Measurements from ENCODE around the gene PLEKHH1. TPM values are rescaled to one million over a fixed set of nuclear protein-coding genes. Genes with fewer than 3 reads are reported as not detected.

The PLEKHH1 gene
- total RNA-seq, 1 donor from 2014 or later: 9.4 TPM

Other genes starting within 250 kb of the PLEKHH1 start
- 135 and 156 TPM in 2 replicates for gene ATP6V1D, start 173.5 kb upstream of the PLEKHH1 start, total RNA-seq
- 75.1 and 88.3 TPM in 2 replicates for gene EIF2S1, start 173.0 kb upstream of the PLEKHH1 start, total RNA-seq
- 44.4 and 100 TPM in 2 replicates for gene PLEK2, start 121.1 kb upstream of the PLEKHH1 start, total RNA-seq
- gene TMEM229B, start 44.6 kb upstream of the PLEKHH1 start, total RNA-seq: 0.21 and 0.41 TPM in 2 replicates
- gene PIGH, start 67.0 kb downstream of the PLEKHH1 start, total RNA-seq: 27.1 and 28.5 TPM in 2 replicates
- 35.0 and 45.6 TPM in 2 replicates for gene ARG2, start 86.6 kb downstream of the PLEKHH1 start, total RNA-seq
- gene VTI1B, start 141.3 kb downstream of the PLEKHH1 start, total RNA-seq: 59.1 and 64.3 TPM in 2 replicates
- 77.3 and 78.2 TPM in 2 replicates for gene RDH11, start 162.5 kb downstream of the PLEKHH1 start, total RNA-seq
- gene RDH12, start 168.6 kb downstream of the PLEKHH1 start, total RNA-seq: 0.34 TPM in 1 of 2 replicates, not detected in the other